Esophagus mucosa (tissue), 1 donor: Measurements from ENCODE around the gene PARP6. TPM values are rescaled to one million over a fixed set of nuclear protein-coding genes. Genes with fewer than 3 reads are reported as not detected.
A peak's percentile ranks its signal among the peaks of the same experiment; 100 is the strongest.

Experiments
- ATAC-seq: fragments of 200-7000 bp; cut with Tn5 transposase; one replicate; pipeline ENCODE4 v1.9.1; 2020
- total RNA-seq: library from RNA; stranded (reverse); gene quantifications from one replicate; pipeline ENCODE4 v1.2.4, GENCODE V29; 2023
- donor health status: DM: yes; HTN: yes; CAD: no.

Gene PARP6
- total RNA-seq, 1 donor from 2014 or later: 32.6 TPM

GRCh38 chr15:72198356-72199204 is 73.8 kb downstream of the PARP6 start:
- no peak for ATAC-seq

GRCh38 chr15:72197460-72198355 is 74.6 kb downstream of the PARP6 start, which contains the start of gene GRAMD2A:
GRAMD2A (minus strand) TSS chr15:72197787.
- peak; percentile 66 for ATAC-seq

GRCh38 chr15:72197041-72197459 is 75.3 kb downstream of the PARP6 start:
- peak; percentile 38 for ATAC-seq

GRCh38 chr15:72196409-72197040 is 75.8 kb downstream of the PARP6 start:
- ATAC-seq: peak; percentile 2

GRCh38 chr15:72195101-72195511 is 77.2 kb downstream of the PARP6 start:
- peak; percentile 4 for ATAC-seq

- no peak for ATAC-seq
Measured at GRCh38 chr15:72193836-72194396, 78.4 kb downstream of the PARP6 start.

GRCh38 chr15:72192416-72192815 is 79.9 kb downstream of the PARP6 start:
- ATAC-seq: no peak

Other genes with a start within 250 kb of the PARP6 start
- gene MYO9A, start 154.4 kb downstream of the PARP6 start, total RNA-seq: 23.1 TPM
- 1.8 TPM for gene SENP8, start 154.2 kb downstream of the PARP6 start, total RNA-seq
- 4.0 TPM for gene GRAMD2A, start 74.8 kb downstream of the PARP6 start, total RNA-seq
- gene PKM, start 41.4 kb downstream of the PARP6 start, total RNA-seq: 1,103 TPM
- gene CELF6, start 47.6 kb upstream of the PARP6 start, total RNA-seq: not detected
- gene HEXA, start 103.5 kb upstream of the PARP6 start, total RNA-seq: 38.3 TPM
- gene TMEM202, start 125.8 kb upstream of the PARP6 start, total RNA-seq: not detected
- 98.7 TPM for gene ARIH1, start 201.8 kb upstream of the PARP6 start, total RNA-seq